SJSA1 (cell line): ENCODE data around the gene CNTF. TPM values are rescaled to one million over a fixed set of nuclear protein-coding genes. Genes with fewer than 3 reads are reported as not detected.
"Not testable (repeated sequence)": the region's sequence is repeated elsewhere in the genome, so short reads cannot be mapped to it uniquely, and the experiment has no call there.

Experiments used
- DNase-seq, 2 experiments: peaks; one replicate each; pipeline ENCODE4 v3.0.0-alpha.2; 2015 to 2020; ENCODE audit warnings: low spot score in 2 of 2, low read depth in 1 of 2
- H3K27ac ChIP-seq: fragments of 250-450 bp; sonication (Bioruptor Pico); 2 replicates; pipeline ENCODE4 v1.5.1; 2020; ENCODE audit warnings: mild to moderate bottlenecking, moderate library complexity
- H3K27me3 ChIP-seq: fragments of 250-450 bp; sonication (Bioruptor Pico); replicated peaks from 2 replicates; pipeline ENCODE4 v1.5.1; 2020; ENCODE audit warnings: mild to moderate bottlenecking, moderate library complexity
- H3K36me3 ChIP-seq: fragments of 250-450 bp; sonication (Bioruptor Pico); 2 replicates; pipeline ENCODE4 v1.5.1; 2020; ENCODE audit warnings: mild to moderate bottlenecking
- H3K4me1 ChIP-seq: fragments of 250-450 bp; sonication (Bioruptor Pico); replicated peaks from 2 replicates; pipeline ENCODE4 v1.6.1; 2021; ENCODE audit warnings: mild to moderate bottlenecking
- H3K4me3 ChIP-seq: fragments of 250-450 bp; sonication (Bioruptor Pico); 2 replicates; pipeline ENCODE4 v1.5.1; 2020; ENCODE audit warnings: mild to moderate bottlenecking
- H3K9me3 ChIP-seq: fragments of 250-450 bp; sonication (Bioruptor Pico); replicated peaks from 2 replicates; pipeline ENCODE4 v1.5.1; 2020; ENCODE audit warnings: mild to moderate bottlenecking
- total RNA-seq: library from RNA; depleted of rRNA; stranded (reverse); fragments of >200 nt; shearing (Covaris generic); gene quantifications from 2 replicates; pipeline ENCODE4 v1.2.3, GENCODE V29; 2014; rRNA removed

The CNTF gene
- 0.16 and 1.9 TPM in 2 replicates for total RNA-seq

- no peaks in the 10 kb centered on the region for H3K9me3 ChIP-seq
- H3K27ac ChIP-seq = no peak within 1 kb of the TSS
- H3K27me3 ChIP-seq = no peaks in the 10 kb centered on the region
- peaks cover 13% of the 10 kb centered on the region for H3K4me1 ChIP-seq
- DNase-seq = no peak
- H3K4me3 ChIP-seq = no peak within 1 kb of the TSS
- H3K36me3 ChIP-seq = peaks cover 94% of the 10 kb centered on the region
Observed at GRCh38 chr11:58622344-58622743, at the start of gene CNTF. Gene CNTF, plus strand, starts transcription at chr11:58622665. Its CDS starts 88 bp downstream, at chr11:58622753.

GRCh38 chr11:58572906-58573305, 49.6 kb upstream of the CNTF start:
- H3K27me3 ChIP-seq, DNase-seq, H3K36me3 ChIP-seq, H3K9me3 ChIP-seq, H3K4me3 ChIP-seq: not testable (repeated sequence)
- Histone ChIP-seq H3K27ac (0 out of 2 replicates have a peak overlapping the region, but pooled peaks have one; percentile 55), H3K4me1 (peaks cover 26% of the 10 kb centered on the region)

- peaks cover 11% of the 10 kb centered on the region for H3K36me3 ChIP-seq
- H3K27ac ChIP-seq = peak overlapping the region; percentile 55
- H3K4me3 ChIP-seq = no peak overlapping the region
- H3K9me3 ChIP-seq = no peaks in the 10 kb centered on the region
- no peaks in the 10 kb centered on the region for H3K27me3 ChIP-seq
- peaks cover 26% of the 10 kb centered on the region for H3K4me1 ChIP-seq
- peak in 1 of 2 experiments; percentile 36 for DNase-seq
Observed at GRCh38 chr11:58573451-58574104, 48.9 kb upstream of the CNTF start.

GRCh38 chr11:58574881-58575280, 47.6 kb upstream of the CNTF start:
- Histone ChIP-seq H3K4me3 (no peak overlapping the region), H3K27ac (no peak overlapping the region)
- DNase-seq = no peak

GRCh38 chr11:58575377-58576020, 47.0 kb upstream of the CNTF start, which contains the start of gene LPXN:
Gene LPXN, minus strand, starts transcription at chr11:58575856. Its CDS starts 84 bp downstream, at chr11:58575772.
- H3K9me3 ChIP-seq = no peaks in the 10 kb centered on the region
- H3K27ac ChIP-seq = peak within 1 kb of the TSS; percentile 100
- DNase-seq = no peak
- H3K27me3 ChIP-seq = no peaks in the 10 kb centered on the region
- H3K36me3 ChIP-seq = peaks cover 18% of the 10 kb centered on the region
- H3K4me1 ChIP-seq = peaks cover 26% of the 10 kb centered on the region
- H3K4me3 ChIP-seq = no peak within 1 kb of the TSS

More at GRCh38 chr11:58574881-58575280, 47.6 kb upstream of the CNTF start:
- H3K36me3 ChIP-seq = peaks cover 21% of the 10 kb centered on the region
- H3K4me1 ChIP-seq = peaks cover 26% of the 10 kb centered on the region
- no peaks in the 10 kb centered on the region for H3K27me3 ChIP-seq
- H3K9me3 ChIP-seq = no peaks in the 10 kb centered on the region

- DNase-seq = no peak
- H3K4me1 ChIP-seq = peaks cover 30% of the 10 kb centered on the region
- peak overlapping the region; percentile 99 for H3K4me3 ChIP-seq
- no peaks in the 10 kb centered on the region for H3K27me3 ChIP-seq
- H3K36me3 ChIP-seq = peaks cover 15% of the 10 kb centered on the region
- H3K27ac ChIP-seq = peak overlapping the region; percentile 100
- no peaks in the 10 kb centered on the region for H3K9me3 ChIP-seq
Observed at GRCh38 chr11:58576887-58577471, 45.5 kb upstream of the CNTF start.

- peak; percentile 81 to 83 for DNase-seq
- Histone ChIP-seq H3K9me3 (no peaks in the 10 kb centered on the region), H3K4me1 (peaks cover 30% of the 10 kb centered on the region), H3K27ac (peak overlapping the region; percentile 100), H3K4me3 (peak overlapping the region; percentile 99), H3K36me3 (peaks cover 15% of the 10 kb centered on the region), H3K27me3 (no peaks in the 10 kb centered on the region)
Observed at GRCh38 chr11:58577555-58578135, 44.8 kb upstream of the CNTF start.

GRCh38 chr11:58578136-58578634, 44.3 kb upstream of the CNTF start:
- Histone ChIP-seq H3K27me3 (no peaks in the 10 kb centered on the region), H3K9me3 (no peaks in the 10 kb centered on the region), H3K27ac (peak overlapping the region; percentile 100), H3K4me1 (peaks cover 29% of the 10 kb centered on the region), H3K36me3 (peaks cover 15% of the 10 kb centered on the region), H3K4me3 (peak overlapping the region; percentile 99)
- DNase-seq = peak; percentile 96 to 98

GRCh38 chr11:58578635-58579191, 43.8 kb upstream of the CNTF start, which contains the start of gene ZFP91:
Gene ZFP91, plus strand, starts transcription at chr11:58579063. Its CDS starts 219 bp downstream, at chr11:58579282.
- peak within 1 kb of the TSS; percentile 100 for H3K27ac ChIP-seq

GRCh38 chr11:58579192-58580129, 43.0 kb upstream of the CNTF start:
- Histone ChIP-seq H3K4me1 (peaks cover 20% of the 10 kb centered on the region), H3K27ac (peak overlapping the region; percentile 99), H3K9me3 (no peaks in the 10 kb centered on the region), H3K36me3 (peaks cover 15% of the 10 kb centered on the region), H3K27me3 (no peaks in the 10 kb centered on the region), H3K4me3 (peak overlapping the region; percentile 99)
- DNase-seq = peak; percentile 93

More at GRCh38 chr11:58578635-58579191, 43.8 kb upstream of the CNTF start, which contains the start of gene ZFP91:
- Histone ChIP-seq H3K9me3 (no peaks in the 10 kb centered on the region), H3K27me3 (no peaks in the 10 kb centered on the region), H3K36me3 (peaks cover 15% of the 10 kb centered on the region), H3K4me3 (peak within 1 kb of the TSS; percentile 99), H3K4me1 (peaks cover 24% of the 10 kb centered on the region)
- peak; percentile 98 to 99 for DNase-seq

GRCh38 chr11:58580311-58580710, 42.2 kb upstream of the CNTF start:
- H3K9me3 ChIP-seq = no peaks in the 10 kb centered on the region
- H3K36me3 ChIP-seq = peaks cover 20% of the 10 kb centered on the region
- H3K4me3 ChIP-seq = peak overlapping the region; percentile 99
- peaks cover 18% of the 10 kb centered on the region for H3K4me1 ChIP-seq
- DNase-seq = no peak
- no peaks in the 10 kb centered on the region for H3K27me3 ChIP-seq
- H3K27ac ChIP-seq = no peak overlapping the region

- no peak overlapping the region for H3K4me3 ChIP-seq
- H3K36me3 ChIP-seq = peaks cover 34% of the 10 kb centered on the region
- H3K4me1 ChIP-seq = 0 out of 2 replicates have a peak, but pooled peaks cover 4% of the 10 kb centered on the region
- no peak for DNase-seq
- H3K27ac ChIP-seq = no peak overlapping the region
- H3K9me3 ChIP-seq = no peaks in the 10 kb centered on the region
- H3K27me3 ChIP-seq = no peaks in the 10 kb centered on the region
Observed at GRCh38 chr11:58582437-58582836, 40.0 kb upstream of the CNTF start.
